GM12872 (cell line): ENCODE results near the gene TRIM59.

Experiments
- TF ChIP-seq, protein P1 (sequence below): IDR thresholded peaks from 3 replicates; pipeline ENCODE4 v1.5.1; 2011; ENCODE audit warnings: low read depth, mild to moderate bottlenecking, low read length, moderate library complexity; ENCODE audit not compliant: insufficient read depth

Gene TRIM59

GRCh38 chr3:160445854-160446253, 3.7 kb downstream of the TRIM59 start:
- TF ChIP-seq, protein P1, sequence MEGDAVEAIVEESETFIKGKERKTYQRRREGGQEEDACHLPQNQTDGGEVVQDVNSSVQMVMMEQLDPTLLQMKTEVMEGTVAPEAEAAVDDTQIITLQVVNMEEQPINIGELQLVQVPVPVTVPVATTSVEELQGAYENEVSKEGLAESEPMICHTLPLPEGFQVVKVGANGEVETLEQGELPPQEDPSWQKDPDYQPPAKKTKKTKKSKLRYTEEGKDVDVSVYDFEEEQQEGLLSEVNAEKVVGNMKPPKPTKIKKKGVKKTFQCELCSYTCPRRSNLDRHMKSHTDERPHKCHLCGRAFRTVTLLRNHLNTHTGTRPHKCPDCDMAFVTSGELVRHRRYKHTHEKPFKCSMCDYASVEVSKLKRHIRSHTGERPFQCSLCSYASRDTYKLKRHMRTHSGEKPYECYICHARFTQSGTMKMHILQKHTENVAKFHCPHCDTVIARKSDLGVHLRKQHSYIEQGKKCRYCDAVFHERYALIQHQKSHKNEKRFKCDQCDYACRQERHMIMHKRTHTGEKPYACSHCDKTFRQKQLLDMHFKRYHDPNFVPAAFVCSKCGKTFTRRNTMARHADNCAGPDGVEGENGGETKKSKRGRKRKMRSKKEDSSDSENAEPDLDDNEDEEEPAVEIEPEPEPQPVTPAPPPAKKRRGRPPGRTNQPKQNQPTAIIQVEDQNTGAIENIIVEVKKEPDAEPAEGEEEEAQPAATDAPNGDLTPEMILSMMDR, result no peak

DNA sequence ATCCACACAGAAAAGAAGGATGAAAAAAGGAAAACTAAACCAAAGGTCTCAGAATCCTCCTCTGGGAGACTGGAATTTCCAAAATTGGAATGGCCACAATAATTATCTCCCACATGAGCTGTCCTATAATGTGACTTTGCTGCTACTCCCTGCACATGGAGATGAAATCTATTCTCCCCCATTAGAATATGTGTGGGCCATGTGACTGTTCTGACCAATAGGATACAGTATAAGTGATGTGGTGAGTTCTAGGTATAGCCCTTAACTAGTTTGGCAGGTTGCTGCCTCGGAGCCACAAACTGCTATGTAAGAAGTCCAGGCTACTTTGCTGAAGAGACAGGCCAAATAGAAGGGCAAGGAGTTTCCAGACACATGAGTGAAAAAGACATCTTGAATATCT, 5.2 kb downstream of the TRIM59 start:
- TF ChIP-seq, protein P1, result no peak

DNA sequence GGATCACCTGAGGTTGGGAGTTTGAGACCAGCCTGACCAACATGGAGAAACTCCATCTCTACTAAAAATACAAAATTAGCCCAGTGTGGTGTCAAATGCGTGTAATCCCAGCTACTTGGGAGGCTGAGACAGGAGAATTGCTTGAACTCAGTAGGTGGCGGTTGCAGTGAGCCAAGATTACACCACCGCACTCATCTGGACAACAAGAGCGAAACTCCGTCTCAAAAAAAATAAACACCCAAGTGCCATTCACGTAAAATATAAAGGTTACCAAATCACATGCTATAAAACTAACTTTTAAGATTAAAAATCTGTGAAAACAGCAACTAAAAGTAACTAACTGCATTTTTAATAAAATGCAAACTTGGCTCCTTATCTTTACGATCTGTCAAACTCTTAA, 8.9 kb downstream of the TRIM59 start:
- TF ChIP-seq, protein P1, result no peak

DNA sequence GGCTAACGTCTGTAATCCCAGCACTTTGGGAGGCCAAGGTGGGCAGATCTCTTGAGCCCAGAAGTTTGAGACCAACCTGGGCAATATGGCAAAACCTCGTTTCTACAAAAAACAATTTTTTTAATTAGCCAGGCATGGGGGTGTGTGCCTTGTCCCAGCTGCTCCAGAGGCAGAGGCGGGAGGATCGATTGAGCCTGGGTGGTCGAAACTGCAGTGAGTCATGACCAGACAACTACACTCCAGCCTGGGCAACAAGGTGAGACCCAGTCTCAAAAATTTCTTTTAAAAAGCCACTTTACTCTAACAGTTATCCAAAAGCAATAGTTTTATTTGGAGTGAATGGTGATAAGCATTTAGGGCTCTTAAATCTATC, 12.5 kb downstream of the TRIM59 start:
- TF ChIP-seq, protein P1, result no peak

DNA sequence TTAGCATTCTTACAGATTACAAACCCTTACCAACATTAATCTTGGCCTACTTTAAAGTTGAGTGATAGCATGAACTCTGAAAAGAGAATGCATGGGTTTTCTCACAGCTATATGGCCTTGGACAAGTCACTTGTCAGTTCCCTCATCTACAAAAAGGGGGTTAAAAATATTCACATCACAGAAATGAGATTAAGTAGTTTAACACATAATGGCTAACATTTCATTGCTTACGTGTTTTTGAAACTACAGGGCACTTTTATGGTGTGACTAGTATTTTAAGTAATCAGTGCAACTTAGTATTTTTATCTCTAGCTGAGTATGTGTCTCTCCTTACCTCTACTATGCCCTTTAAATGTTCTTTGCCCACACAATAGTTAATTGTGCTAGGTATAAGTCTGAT, 13.8 kb downstream of the TRIM59 start:
- TF ChIP-seq, protein P1, result no peak

- TF ChIP-seq, protein P1, result no peak
Measured at GRCh38 chr3:160435095-160435494, 14.5 kb downstream of the TRIM59 start.

GRCh38 chr3:160434071-160434470, 15.5 kb downstream of the TRIM59 start:
- TF ChIP-seq, protein P1, result no peak
